ENCODE results near the gene PLEKHM2.

DNA sequence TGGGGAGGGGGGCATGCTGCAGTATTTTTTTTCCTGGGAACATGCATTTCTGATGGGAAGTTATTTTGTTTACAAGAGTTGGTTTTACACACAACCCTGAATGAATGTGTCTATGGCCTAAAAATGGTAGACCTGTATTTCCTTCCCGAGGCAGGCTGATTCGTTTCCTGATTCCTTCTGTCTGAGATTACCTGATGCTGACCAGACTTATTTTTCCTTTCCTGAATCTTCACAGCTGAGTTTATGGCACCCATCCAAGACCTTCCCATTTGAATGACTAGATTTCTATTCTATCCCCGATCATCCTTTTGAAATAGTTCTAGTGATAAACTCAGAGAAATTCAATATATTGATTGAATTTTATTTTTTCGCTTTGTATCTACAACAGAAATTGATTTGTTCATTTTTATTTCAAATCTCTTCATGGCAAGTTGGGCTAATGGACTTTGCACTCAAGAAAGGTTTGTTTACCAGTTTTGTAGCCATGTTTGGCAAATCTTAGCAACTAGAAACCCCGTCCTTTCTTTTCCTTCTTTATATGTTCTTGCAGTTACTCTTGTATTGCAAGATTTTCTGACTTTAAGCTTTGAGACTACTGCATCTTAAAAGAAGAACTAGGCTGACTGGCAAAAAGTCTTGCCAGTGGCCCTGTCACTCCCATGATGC is 15.9 kb upstream of the PLEKHM2 start:
- TF ChIP-seq EZH2 (IDR thresholded peaks at IDR 0.05) (no peak), EZH2phosphoT487 (IDR thresholded peaks at IDR 0.05; ENCODE audit: borderline replicate concordance) (no peak), SIN3A (IDR thresholded peaks at IDR 0.05; ENCODE audit: low read depth) (no peak), ELF1 (IDR thresholded peaks at IDR 0.05; ENCODE audit: borderline replicate concordance, low read depth) (no peak), EGR1 (IDR thresholded peaks at IDR 0.05; ENCODE audit: low read depth) (no peak), RAD21 (IDR thresholded peaks at IDR 0.05; ENCODE audit: low read depth) (no peak), YY1 (IDR thresholded peaks at IDR 0.05; ENCODE audit: extremely low read depth, insufficient replicate concordance, low read depth, low read length) (no peak)
- TF ChIP-seq, protein P1, sequence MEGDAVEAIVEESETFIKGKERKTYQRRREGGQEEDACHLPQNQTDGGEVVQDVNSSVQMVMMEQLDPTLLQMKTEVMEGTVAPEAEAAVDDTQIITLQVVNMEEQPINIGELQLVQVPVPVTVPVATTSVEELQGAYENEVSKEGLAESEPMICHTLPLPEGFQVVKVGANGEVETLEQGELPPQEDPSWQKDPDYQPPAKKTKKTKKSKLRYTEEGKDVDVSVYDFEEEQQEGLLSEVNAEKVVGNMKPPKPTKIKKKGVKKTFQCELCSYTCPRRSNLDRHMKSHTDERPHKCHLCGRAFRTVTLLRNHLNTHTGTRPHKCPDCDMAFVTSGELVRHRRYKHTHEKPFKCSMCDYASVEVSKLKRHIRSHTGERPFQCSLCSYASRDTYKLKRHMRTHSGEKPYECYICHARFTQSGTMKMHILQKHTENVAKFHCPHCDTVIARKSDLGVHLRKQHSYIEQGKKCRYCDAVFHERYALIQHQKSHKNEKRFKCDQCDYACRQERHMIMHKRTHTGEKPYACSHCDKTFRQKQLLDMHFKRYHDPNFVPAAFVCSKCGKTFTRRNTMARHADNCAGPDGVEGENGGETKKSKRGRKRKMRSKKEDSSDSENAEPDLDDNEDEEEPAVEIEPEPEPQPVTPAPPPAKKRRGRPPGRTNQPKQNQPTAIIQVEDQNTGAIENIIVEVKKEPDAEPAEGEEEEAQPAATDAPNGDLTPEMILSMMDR (IDR thresholded peaks at IDR 0.05 in 2 of 3, conservative IDR thresholded peaks at IDR 0.05 in 1 of 3; ENCODE audit: borderline replicate concordance in 1 of 3, insufficient read depth in 1 of 3, low read depth in 2 of 3, low read length in 2 of 3): no peak
- TF ChIP-seq, protein P2, sequence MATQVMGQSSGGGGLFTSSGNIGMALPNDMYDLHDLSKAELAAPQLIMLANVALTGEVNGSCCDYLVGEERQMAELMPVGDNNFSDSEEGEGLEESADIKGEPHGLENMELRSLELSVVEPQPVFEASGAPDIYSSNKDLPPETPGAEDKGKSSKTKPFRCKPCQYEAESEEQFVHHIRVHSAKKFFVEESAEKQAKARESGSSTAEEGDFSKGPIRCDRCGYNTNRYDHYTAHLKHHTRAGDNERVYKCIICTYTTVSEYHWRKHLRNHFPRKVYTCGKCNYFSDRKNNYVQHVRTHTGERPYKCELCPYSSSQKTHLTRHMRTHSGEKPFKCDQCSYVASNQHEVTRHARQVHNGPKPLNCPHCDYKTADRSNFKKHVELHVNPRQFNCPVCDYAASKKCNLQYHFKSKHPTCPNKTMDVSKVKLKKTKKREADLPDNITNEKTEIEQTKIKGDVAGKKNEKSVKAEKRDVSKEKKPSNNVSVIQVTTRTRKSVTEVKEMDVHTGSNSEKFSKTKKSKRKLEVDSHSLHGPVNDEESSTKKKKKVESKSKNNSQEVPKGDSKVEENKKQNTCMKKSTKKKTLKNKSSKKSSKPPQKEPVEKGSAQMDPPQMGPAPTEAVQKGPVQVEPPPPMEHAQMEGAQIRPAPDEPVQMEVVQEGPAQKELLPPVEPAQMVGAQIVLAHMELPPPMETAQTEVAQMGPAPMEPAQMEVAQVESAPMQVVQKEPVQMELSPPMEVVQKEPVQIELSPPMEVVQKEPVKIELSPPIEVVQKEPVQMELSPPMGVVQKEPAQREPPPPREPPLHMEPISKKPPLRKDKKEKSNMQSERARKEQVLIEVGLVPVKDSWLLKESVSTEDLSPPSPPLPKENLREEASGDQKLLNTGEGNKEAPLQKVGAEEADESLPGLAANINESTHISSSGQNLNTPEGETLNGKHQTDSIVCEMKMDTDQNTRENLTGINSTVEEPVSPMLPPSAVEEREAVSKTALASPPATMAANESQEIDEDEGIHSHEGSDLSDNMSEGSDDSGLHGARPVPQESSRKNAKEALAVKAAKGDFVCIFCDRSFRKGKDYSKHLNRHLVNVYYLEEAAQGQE (IDR thresholded peaks at IDR 0.05; ENCODE audit: low read depth): no peak
- TF ChIP-seq, protein P3, sequence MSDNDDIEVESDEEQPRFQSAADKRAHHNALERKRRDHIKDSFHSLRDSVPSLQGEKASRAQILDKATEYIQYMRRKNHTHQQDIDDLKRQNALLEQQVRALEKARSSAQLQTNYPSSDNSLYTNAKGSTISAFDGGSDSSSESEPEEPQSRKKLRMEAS (IDR thresholded peaks at IDR 0.05): no peak

Measured in HCT116 (cell line).